NCI-H2196 (cell line): ENCODE data around the gene CABP4.

Experiments used
- DNase-seq: peaks from one replicate; lab custom pipeline; 2025; ENCODE audit not compliant: unreplicated experiment; lab: John Stamatoyannopoulos, UW

Gene CABP4

GRCh38 chr11:67507242-67507863 is 52.2 kb downstream of the CABP4 start:
- DNase-seq, result peak; percentile 9

DNA sequence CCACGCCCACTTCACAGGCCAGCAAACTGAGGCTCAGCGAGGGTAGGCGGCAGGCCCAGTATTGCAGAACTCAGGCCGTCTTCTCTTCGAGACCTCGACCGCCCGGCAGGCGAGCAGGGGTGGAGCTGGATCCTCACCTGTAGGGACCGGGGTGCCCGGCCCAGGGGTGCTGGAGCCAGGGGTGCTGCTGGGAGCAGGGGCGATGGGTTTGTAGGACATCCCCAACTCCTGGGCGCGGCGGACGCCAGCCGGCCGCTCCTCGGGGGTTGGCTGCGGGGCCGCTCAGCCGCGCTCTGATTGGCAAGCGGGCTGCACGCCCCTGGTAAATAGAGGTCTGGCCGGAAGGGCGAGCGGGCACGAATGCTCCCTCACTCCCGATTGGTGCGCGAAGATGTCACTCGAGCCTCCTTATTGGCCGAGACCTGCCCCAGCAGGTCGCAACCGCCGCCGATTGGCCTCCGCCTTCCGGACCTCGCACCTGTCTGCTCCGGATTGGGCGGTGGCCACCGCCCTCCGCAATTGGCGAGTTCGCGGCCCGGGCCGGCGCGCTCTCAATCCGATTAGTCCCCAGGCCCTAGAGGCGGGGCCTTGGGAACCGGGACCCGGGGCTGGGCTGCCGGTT is 52.8 kb downstream of the CABP4 start, which contains the start of gene CDK2AP2:
CDK2AP2 (minus strand) TSS at position 299 of the 622 bp plus-strand sequence; CDS start at position 219, 80 bp downstream.
- peak; percentile 99 for DNase-seq

GRCh38 chr11:67508486-67509121 is 53.5 kb downstream of the CABP4 start:
- DNase-seq, result peak; percentile 98

DNA sequence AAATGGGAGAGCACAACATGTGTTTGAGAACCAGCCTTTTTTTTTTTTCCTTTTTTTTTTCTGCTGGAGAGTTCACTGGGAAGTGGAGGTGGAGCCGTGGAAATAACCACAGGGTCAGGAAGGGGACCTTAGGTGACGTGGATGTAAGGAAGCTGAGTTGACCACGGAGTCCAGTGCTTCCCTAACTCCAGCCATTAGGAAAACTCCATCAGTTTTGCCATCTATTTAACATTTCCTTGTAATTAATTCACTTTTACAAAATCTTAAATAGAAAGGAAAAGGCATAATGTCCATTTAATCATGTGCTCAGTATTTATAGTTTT is 54.8 kb downstream of the CABP4 start:
- DNase-seq, result no peak
